H1 (cell line): ENCODE results near the gene STX10. TPM values are rescaled to one million over a fixed set of nuclear protein-coding genes. Genes with fewer than 3 reads are reported as not detected.

Source experiments
- CTCF ChIA-PET: fragments of 300-600 bp; sonication (Branson Sonifier 250); formaldehyde crosslinking; loops from one replicate; lab custom pipeline; 2021; ENCODE audit not compliant: partially characterized antibody; lab: Charles Lee
- POLR2A ChIA-PET: fragments of 300-600 bp; sonication (Branson Sonifier 250); formaldehyde crosslinking; loops from one replicate; lab custom pipeline; 2021; ENCODE audit warnings: inconsistent platforms; ENCODE audit not compliant: partially characterized antibody; lab: Charles Lee
- DNase-seq, 2 experiments: peaks; one replicate each; pipeline versions ENCODE4 v3.0.0 to v3.0.0-alpha.2; 2010 to 2022; ENCODE audit warnings: low spot score in 2 of 2, low read depth in 1 of 2, mixed read lengths in 1 of 2
- FAIRE-seq: peaks from 2 replicates; lab custom pipeline; 2011; peaks lifted over from hg19 to GRCh38; lab: Jason Lieb, UNC
- H2AFZ ChIP-seq: 2 replicates; pipeline ENCODE4 v1.8.1; 2012; ENCODE audit warnings: low read length, inconsistent platforms
- H2AK5ac ChIP-seq: 2 replicates; pipeline ENCODE4 v1.6.1; 2013; ENCODE audit warnings: low read depth, low read length
- H2BK120ac ChIP-seq: replicated peaks from 2 replicates; pipeline ENCODE3; 2013; ENCODE audit warnings: low read depth, low read length, inconsistent platforms
- H2BK12ac ChIP-seq: 2 replicates; pipeline ENCODE4 v1.6.1; 2013; ENCODE audit warnings: low read depth, low read length
- H2BK15ac ChIP-seq: 2 replicates; pipeline ENCODE4 v1.6.1; 2013; ENCODE audit warnings: low read length
- H2BK20ac ChIP-seq: 2 replicates; pipeline ENCODE4 v1.6.1; 2013; ENCODE audit warnings: low read length
- H2BK5ac ChIP-seq: 2 replicates; pipeline ENCODE4 v1.6.1; 2013; ENCODE audit warnings: low read depth, low read length
- H3K14ac ChIP-seq: 2 replicates; pipeline ENCODE4 v1.6.1; 2013; ENCODE audit warnings: inconsistent platforms; ENCODE audit not compliant: insufficient read length
- H3K18ac ChIP-seq: 2 replicates; pipeline ENCODE4 v1.6.1; 2013; ENCODE audit warnings: low read length; ENCODE audit errors: extremely low read depth
- H3K23ac ChIP-seq: 2 replicates; pipeline ENCODE4 v1.6.1; 2013; ENCODE audit warnings: inconsistent platforms; ENCODE audit not compliant: insufficient read length
- H3K23me2 ChIP-seq: 2 replicates; pipeline ENCODE4 v1.6.1; 2013; ENCODE audit warnings: low read depth, low read length
- H3K27ac ChIP-seq: 2 replicates; pipeline ENCODE4 v1.6.1; 2011; ENCODE audit warnings: low read depth, low read length, inconsistent platforms
- H3K27me3 ChIP-seq, 4 experiments: replicated peaks in 1 of 4; 1 replicate in 1 of 4; 2 replicates in 3 of 4; pipeline versions ENCODE4 v1.6.1 to v1.8.1; 2011 to 2013; ENCODE audit warnings: low read length in 3 of 4, mild to moderate bottlenecking in 3 of 4, inconsistent platforms in 2 of 4, mixed read lengths in 2 of 4, moderate library complexity in 1 of 4; ENCODE audit not compliant: control insufficient read depth in 3 of 4, insufficient read depth in 3 of 4; ENCODE audit errors: extremely low read depth in 1 of 4
- H3K36me3 ChIP-seq, 4 experiments: 2 replicates each; pipeline versions ENCODE4 v1.6.1 to v1.8.1; 2011 to 2013; ENCODE audit warnings: mild to moderate bottlenecking in 4 of 4, low read length in 3 of 4, moderate library complexity in 2 of 4, control low read depth in 1 of 4, inconsistent platforms in 1 of 4; ENCODE audit not compliant: insufficient read depth in 4 of 4, control insufficient read depth in 2 of 4
- H3K4ac ChIP-seq: replicated peaks from 2 replicates; pipeline ENCODE3; 2013; ENCODE audit warnings: low read length, low read depth, mixed read lengths, inconsistent platforms; ENCODE audit not compliant: insufficient read length
- H3K4me1 ChIP-seq, 4 experiments: replicated peaks in 1 of 4; 1 replicate in 1 of 4; 2 replicates in 3 of 4; pipeline versions ENCODE4 v1.6.1 to v1.8.1; 2011 to 2013; ENCODE audit warnings: low read length in 3 of 4, inconsistent platforms in 2 of 4, mixed read lengths in 1 of 4; ENCODE audit not compliant: insufficient read depth in 4 of 4, control insufficient read depth in 3 of 4
- H3K4me2 ChIP-seq, 2 experiments: 2 replicates each; pipeline versions ENCODE4 v1.6.1 to v1.8.1; 2011 to 2013; ENCODE audit warnings: low read depth in 2 of 2, low read length in 2 of 2, control low read depth in 1 of 2, inconsistent platforms in 1 of 2, mild to moderate bottlenecking in 1 of 2; ENCODE audit not compliant: insufficient read depth in 1 of 2
- H3K4me3 ChIP-seq, 4 experiments: fragments of 200-600, 300-600 bp in 1 of 4; sonication (generic), shearing (Covaris generic), sonication (Bioruptor Twin) in 1 of 4; 2 replicates each; pipeline versions ENCODE4 v1.5.1 to v1.8.1; 2011 to 2016; ENCODE audit warnings: low read length in 4 of 4, low read depth in 3 of 4, control low read depth in 2 of 4, inconsistent platforms in 2 of 4, mild to moderate bottlenecking in 2 of 4, mixed read lengths in 1 of 4, moderate library complexity in 1 of 4; ENCODE audit not compliant: insufficient read depth in 2 of 4; ENCODE audit errors: extremely low read depth in 1 of 4
- H3K56ac ChIP-seq: replicated peaks from 2 replicates; pipeline ENCODE3; 2013; ENCODE audit warnings: low read depth, mild to moderate bottlenecking, mixed read lengths, low read length, inconsistent platforms; ENCODE audit not compliant: insufficient read length
- H3K79me1 ChIP-seq: 2 replicates; pipeline ENCODE4 v1.6.1; 2013; ENCODE audit warnings: low read depth, low read length, control low read depth
- H3K79me2 ChIP-seq, 2 experiments: 2 replicates each; pipeline versions ENCODE4 v1.6.1 to v1.8.1; 2012 to 2013; ENCODE audit warnings: low read length in 2 of 2, mild to moderate bottlenecking in 2 of 2, inconsistent platforms in 1 of 2; ENCODE audit not compliant: insufficient read depth in 2 of 2, control insufficient read depth in 1 of 2
- H3K9ac ChIP-seq, 4 experiments: replicated peaks in 1 of 4; 1 replicate in 1 of 4; 2 replicates in 3 of 4; pipeline versions ENCODE4 v1.6.1 to v1.8.1; 2011 to 2013; ENCODE audit warnings: low read depth in 3 of 4, low read length in 3 of 4, control low read depth in 2 of 4, mild to moderate bottlenecking in 2 of 4, moderate library complexity in 2 of 4, inconsistent platforms in 1 of 4; ENCODE audit errors: extremely low read depth in 1 of 4
- H3K9me3 ChIP-seq, 2 experiments: 2 replicates each; pipeline versions ENCODE4 v1.6.1 to v1.8.1; 2012 to 2013; ENCODE audit warnings: mild to moderate bottlenecking in 2 of 2, moderate library complexity in 2 of 2, control low read depth in 1 of 2, inconsistent platforms in 1 of 2, low read depth in 1 of 2, low read length in 1 of 2, mixed read lengths in 1 of 2; ENCODE audit not compliant: insufficient read depth in 2 of 2
- H4K20me1 ChIP-seq, 2 experiments: replicated peaks in 1 of 2; 2 replicates each; pipeline versions ENCODE3 to v1.8.1; 2011 to 2013; ENCODE audit warnings: inconsistent platforms in 2 of 2, low read length in 2 of 2, mild to moderate bottlenecking in 1 of 2; ENCODE audit not compliant: insufficient read depth in 2 of 2, control insufficient read depth in 1 of 2
- H4K5ac ChIP-seq: 2 replicates; pipeline ENCODE4 v1.6.1; 2013; ENCODE audit warnings: low read length, low read depth, mixed read lengths, inconsistent platforms; ENCODE audit not compliant: insufficient read length
- H4K8ac ChIP-seq: 2 replicates; pipeline ENCODE4 v1.8.0; 2013; ENCODE audit warnings: mild to moderate bottlenecking, moderate library complexity, low read length, inconsistent platforms; ENCODE audit not compliant: insufficient read depth; ENCODE audit errors: extremely low read depth
- H4K91ac ChIP-seq: replicated peaks from 2 replicates; pipeline ENCODE3; 2013; ENCODE audit warnings: low read length, mixed read lengths, inconsistent platforms; ENCODE audit not compliant: insufficient read length
- BACH1 ChIP-seq: IDR thresholded peaks from 2 replicates; pipeline ENCODE4 v1.6.1; 2012; ENCODE audit warnings: low read length, improper control_type of control experiment
- BRCA1 ChIP-seq: IDR thresholded peaks from 2 replicates; pipeline ENCODE4 v1.6.1; 2012; ENCODE audit warnings: low read depth, low read length, improper control_type of control experiment
- CBX8 ChIP-seq: fragments of 300-800, 300-1000 bp; sonication (generic); IDR thresholded peaks from 2 replicates; pipeline ENCODE4 v1.7.1; 2016; ENCODE audit warnings: low read depth, low read length, borderline replicate concordance
- CREB1 ChIP-seq: IDR thresholded peaks from 2 replicates; pipeline ENCODE4 v1.6.1; 2012; ENCODE audit warnings: inconsistent platforms
- JUN ChIP-seq: IDR thresholded peaks from 2 replicates; pipeline ENCODE4 v1.6.1; 2011; ENCODE audit warnings: low read depth, mild to moderate bottlenecking, improper control_type of control experiment, low read length
- KDM1A ChIP-seq: fragments of 200-600, 300-600 bp; sonication (generic); IDR thresholded peaks from 2 replicates; pipeline ENCODE4 v1.7.1; 2016; ENCODE audit warnings: mild to moderate bottlenecking, low read length, borderline replicate concordance
- PHF8 ChIP-seq: fragments of 200-600 bp; sonication (generic); conservative IDR thresholded peaks from 2 replicates; pipeline ENCODE4 v1.7.1; 2012; ENCODE audit warnings: low read depth, mild to moderate bottlenecking, inconsistent platforms, low read length, moderate library complexity
- POLR2A ChIP-seq, 2 experiments: IDR thresholded peaks; 1 replicate in 1 of 2; 2 replicates in 1 of 2; pipeline ENCODE4 v1.6.1; 2011; ENCODE audit warnings: low read depth in 2 of 2, low read length in 2 of 2, mild to moderate bottlenecking in 2 of 2; ENCODE audit errors: control extremely low read depth in 1 of 2
- POLR2AphosphoS5 ChIP-seq: IDR thresholded peaks from 2 replicates; pipeline ENCODE4 v1.6.1; 2011; ENCODE audit warnings: low read depth, low read length
- RNF2 ChIP-seq: fragments of 200-900, 300-1000 bp; sonication (generic); IDR thresholded peaks from 2 replicates; pipeline ENCODE4 v1.7.1; 2016; ENCODE audit warnings: borderline replicate concordance, low read depth, mild to moderate bottlenecking, antibody characterized with exemption, low read length; ENCODE audit not compliant: poor library complexity, severe bottlenecking; ENCODE audit errors: missing control alignments
- RXRA ChIP-seq: IDR thresholded peaks from 2 replicates; pipeline ENCODE4 v1.6.1; 2011; ENCODE audit warnings: low read depth, mild to moderate bottlenecking, low read length, moderate library complexity; ENCODE audit not compliant: insufficient read depth
- SAP30 ChIP-seq: fragments of 300-600 bp; sonication (generic); IDR thresholded peaks from 2 replicates; pipeline ENCODE4 v1.7.1; 2012; ENCODE audit warnings: low read length, moderate library complexity, mild to moderate bottlenecking, inconsistent platforms; ENCODE audit not compliant: insufficient read depth, insufficient replicate concordance
- SP2 ChIP-seq: IDR thresholded peaks from 2 replicates; pipeline ENCODE4 v1.6.1; 2012; ENCODE audit warnings: mild to moderate bottlenecking, low read length, inconsistent platforms
- SRF ChIP-seq: IDR thresholded peaks from 2 replicates; pipeline ENCODE4 v1.6.1; 2011; ENCODE audit warnings: mild to moderate bottlenecking, low read depth, low read length, moderate library complexity
- TEAD4 ChIP-seq: IDR thresholded peaks from 2 replicates; pipeline ENCODE4 v1.6.1; 2012; ENCODE audit warnings: low read depth, low read length, inconsistent platforms, mixed read lengths
- WGBS, 2 experiments: shearing (Covaris generic) in 1 of 2; methylation state at CpG; one replicate each; pipeline versions ENCODE4 v1.1.6 to v1.1.7; 2013 to 2015; ENCODE audit warnings: low lambda C conversion rate in 2 of 2, mixed read lengths in 2 of 2, inconsistent platforms in 1 of 2, low coverage in 1 of 2, missing lambda C conversion rate in 1 of 2; ENCODE audit not compliant: insufficient replicate concordance in 2 of 2, insufficient coverage in 1 of 2, insufficient read length in 1 of 2; ENCODE audit errors: extremely low coverage in 1 of 2, missing lambda C conversion rate in 1 of 2; 5-methylcytosine and 5-hydroxymethylcytosine counted together
- polyA plus RNA-seq, 7 experiments: library from polyadenylated mRNA; depleted of rRNA in 3 of 7; stranded (reverse) in 5 of 7; unstranded in 2 of 7; fragments of >200 nt in 5 of 7; fragments of 200-250 nt in 2 of 7; gene quantifications; 1 replicate in 5 of 7; 2 replicates in 1 of 7; 4 replicates in 1 of 7; pipeline versions ENCODE4 v1.2.1 to v1.2.3, GENCODE V29; 2011 to 2013; ENCODE audit warnings: missing spikeins in 2 of 7, mixed read lengths in 2 of 7
- total RNA-seq: library from RNA; stranded (reverse); fragmentation: NEBNext Ultra II Directional; extraction: Animal tissue kit (Norgen Biotek cat#: 25700); gene quantifications from 2 replicates; pipeline ENCODE4 v1.2.1, GENCODE V29; 2021

The STX10 gene
- total and polyA plus RNA-seq, 2 of the 8 experiments (the other 6 are each of a cell fraction or from before 2014, with no cell fraction given), result 53.0 to 80.1 TPM

DNA sequence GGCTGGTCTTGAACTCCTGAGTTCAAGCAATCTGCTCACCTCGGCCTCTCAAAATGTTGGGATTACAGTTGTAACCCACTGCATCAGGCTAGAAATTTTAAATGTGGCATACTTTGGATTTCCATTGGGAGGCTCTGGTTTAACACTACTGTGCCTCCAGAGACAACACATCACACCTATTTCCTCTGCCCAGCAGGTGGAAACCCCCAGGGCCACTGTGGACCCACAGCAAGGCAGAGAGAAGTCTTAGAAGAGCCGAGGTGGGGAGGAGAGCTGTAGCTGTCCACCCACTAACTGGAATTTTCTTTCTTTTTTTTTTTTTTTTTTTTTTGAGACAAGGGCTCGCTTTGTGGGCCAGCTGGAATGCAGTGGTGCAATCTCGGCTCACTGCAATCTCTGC, 39.4 kb upstream of the STX10 start:
- Histone ChIP-seq H2BK120ac (no peak overlapping the region), H2AFZ (no peak overlapping the region), H3K18ac (no peak overlapping the region), H3K27me3 (no peaks in the 10 kb centered on the region), H3K9ac (no peak overlapping the region), H4K8ac (no peak overlapping the region), H3K9me3 (no peaks in the 10 kb centered on the region; a peak in 1 of 4 replicates), H3K4me2 (no peak overlapping the region), H3K79me1 (no peaks in the 10 kb centered on the region), H3K23ac (no peak overlapping the region), H2BK15ac (no peak overlapping the region), H3K23me2 (no peaks in the 10 kb centered on the region), H3K27ac (no peak overlapping the region), H3K4me3 (no peak overlapping the region), H2BK5ac (no peak overlapping the region), H2BK20ac (no peak overlapping the region), H3K79me2 (no peaks in the 10 kb centered on the region), H3K4ac (no peak overlapping the region), H4K20me1 (no peaks in the 10 kb centered on the region), H3K4me1 (no peaks in the 10 kb centered on the region; a peak in 2 of 7 replicates), H3K56ac (no peak overlapping the region), H2BK12ac (no peak overlapping the region), H4K91ac (no peak overlapping the region), H3K14ac (no peak overlapping the region), H2AK5ac (no peak overlapping the region), H4K5ac (no peak overlapping the region), H3K36me3 (no peaks in the 10 kb centered on the region)
- DNase-seq (no peak), FAIRE-seq (no peak)
- CTCF ChIA-PET, result interaction anchor here (0.7 to 1.3 kb wide), 2 partner anchors 58 to 95 kb away, joined by 3 to 4 read pairs; no protein-coding TSS in a partner anchor
- 89% methylated on average over 3 of the region's 4 CpGs; no CpG with 5 or more reads in 1 of the 2 experiments for WGBS, 2 experiments
- TF ChIP-seq POLR2A (IDR thresholded peaks at IDR 0.05; ENCODE audit: control extremely low read depth in 1 of 2, low read depth in 2 of 2, low read length in 2 of 2) (no peak), BRCA1 (no peak), TEAD4 (no peak), POLR2AphosphoS5 (no peak), CREB1 (no peak), KDM1A (no peak), CBX8 (no peak), RNF2 (no peak), JUN (no peak), SAP30 (no peak), BACH1 (no peak), RXRA (no peak), SP2 (no peak), SRF (no peak), PHF8 (no peak)
- POLR2A ChIA-PET, result interaction anchor here (1.4 to 4.3 kb wide), 3 partner anchors 13 to 34 kb away, joined by 4 to 48 read pairs (median 5); no protein-coding TSS in a partner anchor
